GM06990 (cell line): ENCODE measurements around the gene RNF220.

Experiments
- DNase-seq: peaks from one replicate; pipeline ENCODE4 v3.0.0-alpha.2; 2011; ENCODE audit not compliant: insufficient read length; ENCODE audit errors: extremely low read depth
- H3K27me3 ChIP-seq: replicated peaks from 2 replicates; pipeline ENCODE4 v1.6.0; 2011; ENCODE audit warnings: low read length; ENCODE audit not compliant: control insufficient read depth, insufficient read depth
- H3K36me3 ChIP-seq: 2 replicates; pipeline ENCODE4 v1.5.1; 2011; ENCODE audit warnings: low read length; ENCODE audit not compliant: control insufficient read depth, insufficient read depth
- H3K4me3 ChIP-seq: replicated peaks from 2 replicates; pipeline ENCODE4 v1.5.1; 2011; ENCODE audit warnings: low read depth, mild to moderate bottlenecking, control low read depth, low read length
- TF ChIP-seq, protein P1 (sequence below): IDR thresholded peaks from 2 replicates; pipeline ENCODE4 v1.5.1; 2011; ENCODE audit warnings: low read length, control low read depth, mild to moderate bottlenecking, inconsistent platforms; ENCODE audit not compliant: insufficient read depth, poor library complexity, severe bottlenecking

RNF220 gene

DNA sequence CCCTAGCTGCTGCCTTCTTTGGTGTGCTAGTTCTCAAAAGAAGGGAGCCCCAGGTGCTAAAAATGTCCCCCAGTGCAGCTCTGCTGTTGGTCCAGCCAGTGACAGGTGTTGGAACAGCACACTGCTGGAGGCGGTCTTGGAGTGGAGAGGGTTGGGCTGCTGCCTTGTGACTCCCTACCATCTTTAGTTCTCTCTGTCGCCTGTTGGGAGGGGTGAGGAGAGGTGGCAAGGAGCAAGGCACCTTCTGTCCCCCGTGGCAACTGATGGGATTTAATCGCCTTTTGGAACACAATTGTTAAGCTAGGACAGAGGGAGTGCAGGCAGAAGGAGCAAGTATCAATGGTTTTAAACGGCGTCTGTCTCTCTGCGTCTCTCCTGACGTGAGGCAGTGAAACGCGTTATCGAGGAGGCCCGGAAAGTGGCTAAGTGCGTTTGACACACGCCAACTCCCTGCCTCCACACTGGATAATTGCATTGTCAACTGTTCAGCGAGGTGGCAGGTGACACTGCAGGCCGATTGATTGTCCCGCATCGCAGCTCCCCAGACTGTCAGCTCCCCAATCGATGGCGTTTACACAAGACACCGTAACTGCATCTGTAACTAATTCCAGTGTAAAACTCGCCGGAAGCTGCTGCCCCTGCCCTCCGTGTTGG, 235.3 kb downstream of the RNF220 start:
- peaks cover 63% of the 10 kb centered on the region for H3K36me3 ChIP-seq

DNA sequence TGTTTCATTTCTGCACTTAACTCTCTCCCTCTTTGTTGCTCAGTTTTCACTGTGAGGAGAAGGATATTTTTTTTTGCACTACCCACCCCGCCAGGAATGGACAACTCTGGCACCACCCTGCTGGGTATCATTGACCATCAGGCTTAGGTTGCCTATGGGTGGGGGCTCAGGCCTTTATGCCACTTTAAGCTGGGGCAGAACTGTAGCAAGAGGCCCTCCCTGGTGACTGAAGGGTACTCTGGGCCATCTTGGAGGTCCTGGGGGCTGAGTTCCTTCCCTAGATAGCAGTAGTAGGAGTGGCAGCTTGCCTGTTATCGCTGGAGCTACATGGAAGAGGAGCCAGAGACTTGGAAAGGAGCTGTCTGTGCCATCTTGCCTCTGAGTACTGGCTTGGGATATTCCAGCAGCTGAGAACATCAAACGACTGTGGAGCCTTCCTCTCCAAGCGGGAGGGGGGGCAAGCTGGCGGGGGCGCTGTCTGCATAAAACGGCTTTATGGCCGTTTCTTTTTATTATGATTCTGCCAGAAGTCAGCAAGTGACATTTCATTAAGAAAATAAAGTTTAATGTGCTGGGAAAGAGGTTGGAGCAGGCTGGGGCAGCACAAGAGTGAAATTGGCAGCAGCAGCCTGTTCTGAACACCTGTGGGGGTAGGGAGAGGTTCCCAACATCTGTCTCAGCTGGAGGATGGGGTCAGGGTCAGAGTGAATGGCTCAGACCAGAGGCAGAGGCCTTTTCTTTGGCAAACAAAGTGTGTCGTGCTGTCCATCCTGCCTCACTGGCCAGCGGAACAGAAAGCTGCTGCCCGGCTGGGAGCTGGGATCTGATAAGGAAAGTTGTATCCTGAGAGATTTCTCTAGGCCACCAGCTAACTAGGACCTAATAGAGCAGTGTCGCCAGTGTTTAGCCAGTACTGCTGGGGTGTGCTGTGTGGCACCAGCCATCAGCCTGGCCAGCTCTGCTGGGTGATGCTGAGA, 236.4 kb downstream of the RNF220 start:
- Histone ChIP-seq H3K36me3 (peaks cover 60% of the 10 kb centered on the region), H3K4me3 (no peak overlapping the region), H3K27me3 (no peaks in the 10 kb centered on the region)
- no peak for DNase-seq
- TF ChIP-seq, protein P1, sequence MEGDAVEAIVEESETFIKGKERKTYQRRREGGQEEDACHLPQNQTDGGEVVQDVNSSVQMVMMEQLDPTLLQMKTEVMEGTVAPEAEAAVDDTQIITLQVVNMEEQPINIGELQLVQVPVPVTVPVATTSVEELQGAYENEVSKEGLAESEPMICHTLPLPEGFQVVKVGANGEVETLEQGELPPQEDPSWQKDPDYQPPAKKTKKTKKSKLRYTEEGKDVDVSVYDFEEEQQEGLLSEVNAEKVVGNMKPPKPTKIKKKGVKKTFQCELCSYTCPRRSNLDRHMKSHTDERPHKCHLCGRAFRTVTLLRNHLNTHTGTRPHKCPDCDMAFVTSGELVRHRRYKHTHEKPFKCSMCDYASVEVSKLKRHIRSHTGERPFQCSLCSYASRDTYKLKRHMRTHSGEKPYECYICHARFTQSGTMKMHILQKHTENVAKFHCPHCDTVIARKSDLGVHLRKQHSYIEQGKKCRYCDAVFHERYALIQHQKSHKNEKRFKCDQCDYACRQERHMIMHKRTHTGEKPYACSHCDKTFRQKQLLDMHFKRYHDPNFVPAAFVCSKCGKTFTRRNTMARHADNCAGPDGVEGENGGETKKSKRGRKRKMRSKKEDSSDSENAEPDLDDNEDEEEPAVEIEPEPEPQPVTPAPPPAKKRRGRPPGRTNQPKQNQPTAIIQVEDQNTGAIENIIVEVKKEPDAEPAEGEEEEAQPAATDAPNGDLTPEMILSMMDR, result no peak

More for the DNA sequence above, 235.3 kb downstream of the RNF220 start:
- Histone ChIP-seq H3K4me3 (no peak overlapping the region), H3K27me3 (no peaks in the 10 kb centered on the region)
- TF ChIP-seq, protein P1, result no peak
- DNase-seq, result no peak

DNA sequence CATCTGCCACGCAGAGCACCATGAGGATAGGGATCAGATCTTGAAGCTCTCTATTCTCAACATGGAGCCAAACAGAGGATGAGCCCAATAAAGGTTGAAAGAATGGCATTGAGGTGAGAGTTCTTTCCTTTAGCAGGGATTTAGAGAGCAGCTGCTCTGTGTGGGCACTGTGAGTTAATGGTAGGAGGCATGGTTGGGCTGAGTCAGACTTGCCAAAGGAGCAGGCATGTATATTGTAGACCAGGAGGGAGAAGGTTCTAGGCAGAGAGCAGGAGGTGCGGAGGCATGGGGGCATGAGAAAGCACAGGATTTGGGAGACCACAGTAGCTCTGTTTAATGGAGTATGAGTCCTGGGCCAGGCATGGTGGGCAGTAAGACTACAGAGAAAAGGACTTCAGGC, 237.2 kb downstream of the RNF220 start:
- Histone ChIP-seq H3K4me3 (no peak overlapping the region), H3K27me3 (no peaks in the 10 kb centered on the region), H3K36me3 (peaks cover 60% of the 10 kb centered on the region)
- TF ChIP-seq, protein P1, result no peak
- DNase-seq, result no peak

DNA sequence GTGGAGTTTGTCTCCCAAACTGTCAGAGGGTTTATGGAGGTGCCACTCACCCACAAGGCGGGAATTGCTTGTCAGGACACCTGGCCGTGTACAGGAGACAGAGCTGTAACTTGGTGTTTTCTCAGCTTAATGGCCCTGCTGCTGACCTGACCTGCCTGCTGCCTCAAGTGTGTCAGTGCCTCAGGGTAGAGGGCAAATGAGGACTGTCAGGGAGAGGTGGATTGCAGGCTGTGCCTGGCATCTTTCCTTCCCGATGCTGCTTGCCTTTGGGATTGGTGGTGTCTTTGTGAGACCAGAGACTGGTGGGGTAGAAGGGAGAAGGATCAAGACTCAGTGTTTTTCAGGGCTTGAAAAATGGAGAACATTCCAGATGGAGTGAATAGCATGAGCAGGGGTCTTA, 237.9 kb downstream of the RNF220 start:
- Histone ChIP-seq H3K4me3 (no peak overlapping the region), H3K36me3 (peaks cover 58% of the 10 kb centered on the region), H3K27me3 (no peaks in the 10 kb centered on the region)
- DNase-seq, result no peak
- TF ChIP-seq, protein P1, result no peak

DNA sequence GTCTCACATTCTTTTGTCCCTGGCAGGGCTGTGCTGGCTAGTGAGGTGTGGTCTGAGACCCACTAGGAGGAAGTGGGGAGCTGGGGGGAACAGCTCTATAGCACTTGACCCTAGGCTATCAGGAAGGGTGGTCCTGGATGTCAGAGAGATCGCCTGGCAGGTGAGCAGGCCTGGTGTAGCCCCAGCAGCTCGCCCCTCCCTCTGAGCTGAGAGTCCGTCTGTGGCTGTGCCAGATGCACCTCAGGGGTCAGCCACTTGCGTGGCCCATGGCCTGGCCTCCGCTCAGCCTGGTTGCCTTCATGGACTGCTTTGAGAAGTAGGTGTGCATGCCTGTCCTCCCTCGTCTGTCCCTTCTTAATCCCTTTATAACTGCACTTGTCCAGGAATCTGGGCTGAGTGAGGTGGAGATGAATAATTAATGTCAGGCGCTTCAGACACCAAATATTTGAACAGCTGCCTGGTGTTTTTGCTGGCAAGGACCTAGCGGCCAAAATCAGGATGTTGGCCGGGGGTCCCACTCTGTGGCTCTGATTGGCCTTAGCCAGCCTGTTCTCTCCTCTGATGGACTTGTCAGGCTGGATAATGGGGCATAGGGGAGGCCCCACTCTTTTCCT, 238.8 kb downstream of the RNF220 start:
- no peak for DNase-seq
- no peak overlapping the region for H3K4me3 ChIP-seq
- TF ChIP-seq, protein P1, result no peak
- peaks cover 57% of the 10 kb centered on the region for H3K36me3 ChIP-seq
- no peaks in the 10 kb centered on the region for H3K27me3 ChIP-seq
